GM12865 (cell line): Measurements from ENCODE around the gene PDE4B.

Experiments used
- DNase-seq: peaks from one replicate; pipeline ENCODE4 v3.0.0; 2010; ENCODE audit warnings: low read depth
- H3K4me3 ChIP-seq: 2 replicates; pipeline ENCODE4 v1.5.1; 2011; ENCODE audit warnings: mild to moderate bottlenecking, low read depth, low read length, control low read depth
- CTCF ChIP-seq: IDR thresholded peaks from 2 replicates; pipeline ENCODE4 v1.5.1; 2011; ENCODE audit warnings: low read length, control low read depth, low read depth, inconsistent platforms; ENCODE audit not compliant: insufficient read depth; ENCODE audit errors: missing control alignments

Gene PDE4B

GRCh38 chr1:66357021-66357420, 564.3 kb downstream of the PDE4B start:
- no peak overlapping the region for H3K4me3 ChIP-seq
- no peak for DNase-seq
- no peak for TF ChIP-seq CTCF

- no peak overlapping the region for H3K4me3 ChIP-seq
- DNase-seq = no peak
- no peak for TF ChIP-seq CTCF
Measured at GRCh38 chr1:66357478-66358197, 564.9 kb downstream of the PDE4B start.

GRCh38 chr1:66359269-66359668, 566.6 kb downstream of the PDE4B start:
- H3K4me3 ChIP-seq = no peak overlapping the region
- TF ChIP-seq CTCF = no peak
- no peak for DNase-seq

- DNase-seq = no peak
- no peak for TF ChIP-seq CTCF
- H3K4me3 ChIP-seq = no peak overlapping the region
Measured at GRCh38 chr1:66359815-66360214, 567.1 kb downstream of the PDE4B start.

- H3K4me3 ChIP-seq = no peak overlapping the region
- peak; percentile 53 for DNase-seq
- TF ChIP-seq CTCF = peak; percentile 33
Measured at GRCh38 chr1:66360285-66360724, 567.6 kb downstream of the PDE4B start.

- TF ChIP-seq CTCF = no peak
- H3K4me3 ChIP-seq = no peak overlapping the region
- peak; percentile 52 for DNase-seq
Measured at GRCh38 chr1:66364578-66365391, 572.1 kb downstream of the PDE4B start.
